Heart left ventricle (tissue), 16 donors: Measurements from ENCODE around the gene PRKAG2. TPM values are rescaled to one million over a fixed set of nuclear protein-coding genes. Genes with fewer than 3 reads are reported as not detected.

Experiments
- ATAC-seq, 4 donors: fragments of 200-7000 bp; cut with Tn5 transposase; one replicate each; pipeline ENCODE4 v1.9.1; 2020 to 2022; ENCODE audit warnings: moderate library complexity in 4 of 4, mild to moderate bottlenecking in 3 of 4, moderate number of reproducible peaks in 1 of 4
- DNase-seq, 5 donors: peaks; one replicate each; pipeline ENCODE4 v3.0.0-alpha.2; 2020
- H3K27ac ChIP-seq, 12 donors: fragments of 200-600 bp; sonication (generic) in 4 of 12; one replicate each; pipeline versions ENCODE4 v1.5.0 to v1.8.0; 2016 to 2022; ENCODE audit warnings: mild to moderate bottlenecking in 2 of 12
- H3K27me3 ChIP-seq, 9 donors: fragments of 200-600 bp; sonication (generic) in 2 of 9; one replicate each; pipeline versions ENCODE4 v1.5.1 to v1.8.0; 2016 to 2022; ENCODE audit warnings: mild to moderate bottlenecking in 3 of 9
- H3K36me3 ChIP-seq, 9 donors: fragments of 200-600 bp; sonication (generic) in 2 of 9; one replicate each; pipeline versions ENCODE4 v1.5.0 to v1.8.0; 2018 to 2022; ENCODE audit warnings: mild to moderate bottlenecking in 2 of 9
- H3K4me1 ChIP-seq, 12 donors: fragments of 200-600 bp; sonication (generic) in 4 of 12; one replicate each; pipeline versions ENCODE4 v1.5.0 to v1.8.0; 2016 to 2022; ENCODE audit warnings: mild to moderate bottlenecking in 3 of 12
- H3K4me3 ChIP-seq, 12 donors: fragments of 200-600 bp; sonication (generic) in 4 of 12; one replicate each; pipeline versions ENCODE4 v1.5.0 to v1.8.0; 2017 to 2022; ENCODE audit warnings: mild to moderate bottlenecking in 9 of 12, moderate library complexity in 4 of 12
- H3K9me3 ChIP-seq, 12 donors: fragments of 200-600 bp; sonication (generic) in 4 of 12; one replicate each; pipeline versions ENCODE4 v1.5.0 to v1.8.0; 2016 to 2022; ENCODE audit warnings: mild to moderate bottlenecking in 1 of 12
- CTCF ChIP-seq, 12 donors: fragments of 200-600 bp; sonication (generic) in 4 of 12; IDR thresholded peaks; one replicate each; pipeline versions ENCODE4 v1.5.0 to v1.8.0; 2018 to 2022; ENCODE audit warnings: antibody characterized with exemption in 12 of 12, mild to moderate bottlenecking in 5 of 12
- POLR2A ChIP-seq, 2 donors: fragments of 450-650 bp; IDR thresholded peaks; one replicate each; pipeline ENCODE4 v1.6.1; 2017; ENCODE audit warnings: antibody characterized with exemption in 2 of 2, mild to moderate bottlenecking in 2 of 2, moderate library complexity in 2 of 2
- WGBS, 4 donors: extraction: QIAGEN DNeasy Blood & Tissue Kit in 2 of 4; methylation state at CpG; one replicate each; pipeline versions ENCODE4 v1.1.5 to v1.1.7; 2013 to 2018; 5-methylcytosine and 5-hydroxymethylcytosine counted together
- intact Hi-C, 10 donors: fragments of 100-400 bp; cut with DNase I; formaldehyde crosslinking; loops; one replicate each; pipeline versions ENCODE4 v1.11.1 to v1.14.2; 2022
- polyA plus RNA-seq, 2 donors: library from polyadenylated mRNA; stranded (reverse); fragments of 200-250 nt; gene quantifications; one replicate each; pipeline ENCODE4 v1.2.3, GENCODE V29; 2013
- total RNA-seq, 9 donors: library from RNA; depleted of rRNA in 2 of 9; stranded (reverse); fragments of >200 nt in 2 of 9; fragmentation: NEBNext Ultra II Directional in 3 of 9; extraction: Animal tissue kit (Norgen Biotek cat#: 25700) in 3 of 9; gene quantifications; one replicate each; pipeline versions ENCODE4 v1.1.0 to v1.2.4, GENCODE V29; 2016 to 2023
- donor health status: ischemic (EF 13 %, LVEDD 7.1; RV severe dilation, severe dysfunction).
- donor health status: healthy with polysubstance abuse.
- donor health status: DM: no; HTN: yes; CAD: no.
- donor health status: DM: no; HTN: no; CAD: no.
- donor health status: ischemic (EF 25% LVEDD 6.9; RV normal size, moderate dysfunction).
- donor health status: ischemic (EF 25% LVEDD 5.7; RV mildly dilated, moderate dysfunction).
- donor health status: healthy.
- donor health status: DM: yes; HTN: yes; CAD: no.
- donor health status: ischemic (EF 35%, LVEDD 5.7; RV mildly dilated, moderate dysfunction).
- donor health status: nonischemic (EF 11% LVEDD 7.7; RV severe dilation, severe dysfunction).
- donor health status: DM: yes; HTN: yes; CAD: no.
- donor health status: PGD.
- donor health status: ischemic (EF 29% LVEDD 5.4; RV normal size, mild dysfunction).
- donor health status: nonischemic (EF 23%, LVEDD 6.1; RV moderate dilation, normal function).

The PRKAG2 gene
- total and polyA plus RNA-seq, 11 donors: 50.2 to 179 (median 108) TPM

- peak overlapping the region in 11 of 12 donors; percentile 27 to 97 (median 82) for H3K27ac ChIP-seq
- peaks cover 0 to 74% (median 21%) of the 10 kb centered on the region in 12 donors for H3K4me1 ChIP-seq
- WGBS, 4 donors: 73 to 88% (median 79%) methylated on average over 6 of the region's 6 CpGs
- no peak for DNase-seq
- H3K36me3 ChIP-seq: no peaks in the 10 kb centered on the region
- no peaks in the 10 kb centered on the region for H3K9me3 ChIP-seq
- H3K27me3 ChIP-seq: no peaks in the 10 kb centered on the region
- intact Hi-C loops: no loop called here
- H3K4me3 ChIP-seq: no peak overlapping the region
- no peak for ATAC-seq
- TF ChIP-seq POLR2A (IDR thresholded peaks at IDR 0.05) (no peak), CTCF (IDR thresholded peaks at IDR 0.05) (no peak)
Measured at GRCh38 chr7:151717918-151718317, 159.0 kb downstream of the PRKAG2 start.

- intact Hi-C loops: no loop called here
- ATAC-seq (peak in 2 of 4 donors; percentile 39 to 42), DNase-seq (peak in 1 of 5 donors; percentile 69)
- Histone ChIP-seq H3K27me3 (no peaks in the 10 kb centered on the region), H3K27ac (peak overlapping the region in 10 of 12 donors; percentile 26 to 97 (median 80)), H3K9me3 (no peaks in the 10 kb centered on the region), H3K36me3 (no peaks in the 10 kb centered on the region), H3K4me3 (no peak overlapping the region), H3K4me1 (peaks cover 0 to 74% (median 24%) of the 10 kb centered on the region in 12 donors)
- WGBS, 4 donors: 44 to 54% (median 50%) methylated on average over 5 of the region's 5 CpGs
- TF ChIP-seq POLR2A (IDR thresholded peaks at IDR 0.05) (no peak), CTCF (IDR thresholded peaks at IDR 0.05) (no peak)
Measured at GRCh38 chr7:151717415-151717814, 159.5 kb downstream of the PRKAG2 start.

- Histone ChIP-seq H3K27me3 (no peaks in the 10 kb centered on the region), H3K27ac (peak overlapping the region in 11 of 12 donors; percentile 26 to 97 (median 77)), H3K4me1 (peaks cover 0 to 72% (median 26%) of the 10 kb centered on the region in 12 donors), H3K4me3 (no peak overlapping the region), H3K36me3 (no peaks in the 10 kb centered on the region), H3K9me3 (no peaks in the 10 kb centered on the region)
- 51 to 64% (median 55%) methylated on average over 5 of the region's 5 CpGs for WGBS, 4 donors
- intact Hi-C loops: no loop called here
- no peak for TF ChIP-seq CTCF (IDR thresholded peaks at IDR 0.05)
- TF ChIP-seq POLR2A (IDR thresholded peaks at IDR 0.05): no peak
- DNase-seq (peak in 2 of 5 donors; percentile 61 to 74), ATAC-seq (peak in 2 of 4 donors; percentile 4 to 18)
Measured at GRCh38 chr7:151716323-151716722, 160.6 kb downstream of the PRKAG2 start.

GRCh38 chr7:151715666-151716315 lies 161.1 kb downstream of the PRKAG2 start:
- ATAC-seq (peak in 2 of 4 donors; percentile 16 to 23), DNase-seq (peak in 1 of 5 donors; percentile 12)
- Histone ChIP-seq H3K9me3 (no peaks in the 10 kb centered on the region), H3K4me3 (no peak overlapping the region), H3K27me3 (no peaks in the 10 kb centered on the region), H3K4me1 (peaks cover 0 to 67% (median 22%) of the 10 kb centered on the region in 12 donors), H3K36me3 (no peaks in the 10 kb centered on the region), H3K27ac (peak overlapping the region in 11 of 12 donors; percentile 26 to 97 (median 77))
- intact Hi-C loops: no loop called here
- WGBS, 4 donors: 62 to 68% (median 65%) methylated on average over 14 of the region's 14 CpGs
- TF ChIP-seq POLR2A (IDR thresholded peaks at IDR 0.05): no peak
- no peak for TF ChIP-seq CTCF (IDR thresholded peaks at IDR 0.05)
